ENCODE results near the gene SLC2A6. TPM values are rescaled to one million over a fixed set of nuclear protein-coding genes. Genes with fewer than 3 reads are reported as not detected.

The SLC2A6 gene
- total RNA-seq, 4 donors from 2014 or later = 0.41 to 2.4 (median 1.4) TPM

DNA sequence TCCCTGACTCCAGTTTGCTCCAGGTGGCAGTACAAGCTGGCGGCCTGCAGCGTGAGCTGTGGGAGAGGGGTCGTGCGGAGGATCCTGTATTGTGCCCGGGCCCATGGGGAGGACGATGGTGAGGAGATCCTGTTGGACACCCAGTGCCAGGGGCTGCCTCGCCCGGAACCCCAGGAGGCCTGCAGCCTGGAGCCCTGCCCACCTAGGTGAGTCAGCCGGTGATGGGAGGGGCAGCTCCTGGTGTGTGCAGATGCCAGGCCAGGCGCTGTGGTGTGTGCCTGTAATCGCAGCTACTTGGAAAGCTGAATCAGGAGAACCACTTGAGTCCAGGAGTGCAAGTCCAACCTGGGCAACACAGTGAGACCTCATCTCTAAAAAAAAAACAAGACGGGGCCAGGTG lies 29.1 kb downstream of the SLC2A6 start:
- Histone ChIP-seq H3K36me3 (no peaks in the 10 kb centered on the region), H3K27ac (no peak overlapping the region), H3K4me1 (no peaks in the 10 kb centered on the region), H3K27me3 (no peaks in the 10 kb centered on the region), H3K9me3 (no peaks in the 10 kb centered on the region), H3K4me3 (no peak overlapping the region)
- DNase-seq = no peak
- no peak for TF ChIP-seq POLR2A (IDR thresholded peaks at IDR 0.05)
- TF ChIP-seq, protein P1, sequence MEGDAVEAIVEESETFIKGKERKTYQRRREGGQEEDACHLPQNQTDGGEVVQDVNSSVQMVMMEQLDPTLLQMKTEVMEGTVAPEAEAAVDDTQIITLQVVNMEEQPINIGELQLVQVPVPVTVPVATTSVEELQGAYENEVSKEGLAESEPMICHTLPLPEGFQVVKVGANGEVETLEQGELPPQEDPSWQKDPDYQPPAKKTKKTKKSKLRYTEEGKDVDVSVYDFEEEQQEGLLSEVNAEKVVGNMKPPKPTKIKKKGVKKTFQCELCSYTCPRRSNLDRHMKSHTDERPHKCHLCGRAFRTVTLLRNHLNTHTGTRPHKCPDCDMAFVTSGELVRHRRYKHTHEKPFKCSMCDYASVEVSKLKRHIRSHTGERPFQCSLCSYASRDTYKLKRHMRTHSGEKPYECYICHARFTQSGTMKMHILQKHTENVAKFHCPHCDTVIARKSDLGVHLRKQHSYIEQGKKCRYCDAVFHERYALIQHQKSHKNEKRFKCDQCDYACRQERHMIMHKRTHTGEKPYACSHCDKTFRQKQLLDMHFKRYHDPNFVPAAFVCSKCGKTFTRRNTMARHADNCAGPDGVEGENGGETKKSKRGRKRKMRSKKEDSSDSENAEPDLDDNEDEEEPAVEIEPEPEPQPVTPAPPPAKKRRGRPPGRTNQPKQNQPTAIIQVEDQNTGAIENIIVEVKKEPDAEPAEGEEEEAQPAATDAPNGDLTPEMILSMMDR (IDR thresholded peaks at IDR 0.05 in 4 of 5, conservative IDR thresholded peaks at IDR 0.05 in 1 of 5) = no peak
- no peak for ATAC-seq
- in situ Hi-C loops (cut with MboI; ENCODE audit: low sequenced_read_pairs in 4 of 4) = no loop called here
- intact Hi-C loops (cut with DNase I; ENCODE audit: low total_unique reads) = no loop called here

DNA sequence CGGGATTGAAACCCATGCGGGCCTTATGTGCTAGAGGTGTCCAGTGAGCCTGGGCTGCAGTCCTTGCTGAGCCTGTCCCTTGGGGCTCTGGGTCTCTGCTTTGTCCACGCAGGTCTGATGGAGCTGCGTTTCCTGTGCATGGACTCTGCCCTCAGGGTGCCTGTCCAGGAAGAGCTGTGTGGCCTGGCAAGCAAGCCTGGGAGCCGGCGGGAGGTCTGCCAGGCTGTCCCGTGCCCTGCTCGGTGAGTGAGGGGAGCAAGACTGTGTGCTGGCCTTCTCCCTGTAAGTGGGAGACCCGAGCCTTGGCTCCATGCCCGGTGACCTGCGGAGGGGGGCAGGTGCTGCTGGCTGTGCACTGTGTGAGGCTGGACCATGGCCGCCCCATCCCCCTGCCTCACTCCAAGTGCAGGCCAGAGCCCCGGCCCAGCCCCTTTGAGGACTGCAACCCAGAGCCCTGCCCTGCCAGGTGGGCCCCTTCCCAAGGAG lies 30.4 kb downstream of the SLC2A6 start:
- Histone ChIP-seq H3K27ac (no peak overlapping the region), H3K27me3 (no peaks in the 10 kb centered on the region), H3K9me3 (no peaks in the 10 kb centered on the region), H3K36me3 (no peaks in the 10 kb centered on the region), H3K4me1 (no peaks in the 10 kb centered on the region), H3K4me3 (no peak overlapping the region)
- in situ Hi-C loops (cut with MboI; ENCODE audit: low sequenced_read_pairs in 4 of 4) (no loop called here), intact Hi-C loops (cut with DNase I; ENCODE audit: low total_unique reads) (no loop called here)
- TF ChIP-seq, protein P1 (IDR thresholded peaks at IDR 0.05 in 4 of 5, conservative IDR thresholded peaks at IDR 0.05 in 1 of 5) = no peak
- no peak for TF ChIP-seq POLR2A (IDR thresholded peaks at IDR 0.05)
- no peak for DNase-seq
- ATAC-seq = no peak

DNA sequence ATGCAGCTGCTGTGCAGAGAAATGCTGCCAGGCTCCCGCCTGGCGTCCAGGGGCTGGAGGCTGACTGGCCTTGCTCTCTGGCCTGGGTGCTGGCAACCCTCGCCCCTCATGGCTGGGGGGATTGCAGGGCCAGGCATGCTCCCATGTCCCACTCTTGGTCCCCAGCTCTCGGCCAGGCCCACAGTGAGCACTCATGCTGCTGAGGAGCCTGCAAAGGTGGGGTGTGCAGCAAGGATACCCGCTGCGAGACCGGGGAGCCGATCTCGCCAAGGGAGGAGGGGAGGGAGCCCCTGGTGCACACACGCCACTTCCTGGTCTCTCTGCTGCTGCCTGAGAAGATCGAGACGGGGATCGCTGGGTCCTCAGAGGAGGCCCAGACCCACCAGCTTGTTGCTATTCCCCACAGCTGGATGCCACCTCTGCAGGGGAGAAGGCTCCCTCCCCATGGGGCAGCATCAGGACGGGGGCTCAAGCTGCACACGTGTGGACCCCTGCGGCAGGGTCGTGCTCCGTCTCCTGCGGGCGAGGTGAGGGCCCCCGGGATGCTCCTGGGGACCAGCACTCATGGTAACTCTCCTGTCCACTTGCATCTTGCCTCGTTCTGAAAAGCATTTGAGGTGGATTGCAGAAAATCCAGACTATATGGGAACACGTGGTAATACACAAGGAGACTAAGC lies 33.5 kb downstream of the SLC2A6 start:
- Histone ChIP-seq H3K4me1 (no peaks in the 10 kb centered on the region), H3K4me3 (no peak overlapping the region), H3K36me3 (no peaks in the 10 kb centered on the region), H3K27ac (no peak overlapping the region), H3K9me3 (no peaks in the 10 kb centered on the region), H3K27me3 (no peaks in the 10 kb centered on the region)
- TF ChIP-seq, protein P1 (IDR thresholded peaks at IDR 0.05 in 4 of 5, conservative IDR thresholded peaks at IDR 0.05 in 1 of 5) = no peak
- TF ChIP-seq POLR2A (IDR thresholded peaks at IDR 0.05) = no peak
- DNase-seq (no peak), ATAC-seq (no peak)
- in situ Hi-C loops (cut with MboI; ENCODE audit: low sequenced_read_pairs in 4 of 4) = no loop called here
- intact Hi-C loops (cut with DNase I; ENCODE audit: low total_unique reads) = no loop called here

DNA sequence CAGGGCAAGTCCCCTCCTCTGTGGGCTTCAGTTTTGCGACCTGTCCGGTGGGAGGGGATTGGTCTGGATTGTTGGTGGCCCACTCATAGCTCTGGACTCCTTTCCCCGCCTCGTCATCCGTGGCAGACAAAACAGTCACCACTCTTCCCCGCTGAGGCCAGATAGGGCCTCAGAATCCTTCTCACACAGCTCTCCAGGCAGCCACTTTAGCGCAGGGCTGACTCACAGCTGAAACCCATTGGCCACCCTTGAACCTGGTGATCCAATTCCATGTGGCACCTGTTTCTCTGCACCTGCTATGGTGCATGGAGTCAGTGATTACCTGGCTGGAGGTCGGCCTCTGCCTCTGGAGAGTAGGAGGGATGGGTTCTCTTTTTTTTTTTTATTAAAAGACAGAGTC lies 34.9 kb downstream of the SLC2A6 start:
- Histone ChIP-seq H3K9me3 (no peaks in the 10 kb centered on the region), H3K4me1 (no peaks in the 10 kb centered on the region), H3K27me3 (no peaks in the 10 kb centered on the region), H3K36me3 (no peaks in the 10 kb centered on the region), H3K4me3 (no peak overlapping the region), H3K27ac (no peak overlapping the region)
- DNase-seq (no peak), ATAC-seq (no peak)
- intact Hi-C loops (cut with DNase I; ENCODE audit: low total_unique reads) = no loop called here
- no peak for TF ChIP-seq POLR2A (IDR thresholded peaks at IDR 0.05)
- TF ChIP-seq, protein P1 (IDR thresholded peaks at IDR 0.05 in 4 of 5, conservative IDR thresholded peaks at IDR 0.05 in 1 of 5) = no peak
- in situ Hi-C loops (cut with MboI; ENCODE audit: low sequenced_read_pairs in 4 of 4) = no loop called here

DNA sequence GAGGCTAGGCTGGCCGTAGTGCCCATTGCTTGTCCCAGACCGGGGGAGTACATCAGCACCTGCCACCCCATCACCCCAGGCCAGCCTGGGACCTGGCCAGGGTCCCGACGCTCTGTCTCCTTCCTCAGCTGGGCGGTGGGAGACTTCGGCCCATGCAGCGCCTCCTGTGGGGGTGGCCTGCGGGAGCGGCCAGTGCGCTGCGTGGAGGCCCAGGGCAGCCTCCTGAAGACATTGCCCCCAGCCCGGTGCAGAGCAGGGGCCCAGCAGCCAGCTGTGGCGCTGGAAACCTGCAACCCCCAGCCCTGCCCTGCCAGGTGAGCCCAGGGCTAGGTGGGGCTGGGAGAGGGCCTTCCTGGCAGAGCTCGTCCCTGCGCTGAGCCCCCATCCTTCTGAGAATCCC lies 35.7 kb downstream of the SLC2A6 start:
- no peaks in the 10 kb centered on the region for H3K36me3 ChIP-seq
- H3K27me3 ChIP-seq = no peaks in the 10 kb centered on the region
- ATAC-seq (no peak), DNase-seq (no peak)
- no peaks in the 10 kb centered on the region for H3K4me1 ChIP-seq
- no peaks in the 10 kb centered on the region for H3K9me3 ChIP-seq
- no peak overlapping the region for H3K27ac ChIP-seq
- in situ Hi-C loops (cut with MboI; ENCODE audit: low sequenced_read_pairs in 4 of 4) (no loop called here), intact Hi-C loops (cut with DNase I; ENCODE audit: low total_unique reads) (no loop called here)
- TF ChIP-seq POLR2A (IDR thresholded peaks at IDR 0.05) = no peak
- TF ChIP-seq, protein P1 (IDR thresholded peaks at IDR 0.05 in 4 of 5, conservative IDR thresholded peaks at IDR 0.05 in 1 of 5) = no peak
- H3K4me3 ChIP-seq = no peak overlapping the region
